SW480 (cell line): Measurements from ENCODE around the gene NFATC4.
A peak's percentile ranks its signal among the peaks of the same experiment; 100 is the strongest.
"Not testable (repeated sequence)": the region's sequence is repeated elsewhere in the genome, so short reads cannot be mapped to it uniquely, and the experiment has no call there.

Experiments used
- DNase-seq: peaks from one replicate; pipeline ENCODE4 v3.0.0-alpha.2; 2016; ENCODE audit warnings: low spot score

Gene NFATC4

GRCh38 chr14:24339284-24340151, 28.5 kb upstream of the NFATC4 start, which contains the start of gene RIPK3:
TSS of gene RIPK3 (minus strand) at chr14:24339991. CDS start at chr14:24339826, 165 bp downstream.
- DNase-seq = no peak

DNA sequence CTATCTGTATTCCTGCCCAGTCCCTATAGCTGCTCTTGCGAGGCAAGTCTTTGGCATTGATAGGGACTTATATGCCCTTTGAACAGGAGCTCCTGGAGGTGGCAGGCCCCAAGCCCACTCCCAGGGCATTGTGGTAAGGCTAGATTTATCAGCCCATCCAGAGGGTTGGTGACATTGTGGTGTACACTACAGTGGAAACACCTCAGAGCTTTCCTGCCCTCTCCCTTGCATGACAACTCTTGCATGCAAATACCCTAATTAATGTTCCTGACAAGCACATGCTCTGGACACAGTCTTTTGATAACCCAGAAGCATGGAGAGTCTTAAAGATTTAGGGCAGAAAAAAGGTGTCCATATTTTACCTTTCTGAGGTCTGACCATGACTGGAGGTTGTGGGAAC, 27.4 kb upstream of the NFATC4 start:
- no peak for DNase-seq

DNA sequence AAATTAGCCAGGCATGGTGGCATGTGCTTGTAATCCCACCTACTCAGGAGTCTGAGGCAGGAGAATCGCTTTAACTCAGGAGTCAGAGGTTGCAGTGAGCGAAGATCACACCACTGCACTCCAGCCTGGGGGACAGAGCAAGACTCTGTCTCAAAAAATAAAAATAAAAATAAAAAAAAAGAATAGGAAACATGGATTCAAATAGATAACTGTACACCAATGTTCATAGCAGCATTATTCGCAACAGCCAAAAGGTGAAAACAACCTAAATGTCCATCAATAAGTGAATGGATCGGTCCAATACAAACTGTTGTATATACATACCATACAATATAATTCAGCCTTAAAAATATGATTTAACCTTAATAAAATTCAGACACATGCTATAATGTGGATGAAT, 25.1 kb upstream of the NFATC4 start:
- no peak for DNase-seq

DNA sequence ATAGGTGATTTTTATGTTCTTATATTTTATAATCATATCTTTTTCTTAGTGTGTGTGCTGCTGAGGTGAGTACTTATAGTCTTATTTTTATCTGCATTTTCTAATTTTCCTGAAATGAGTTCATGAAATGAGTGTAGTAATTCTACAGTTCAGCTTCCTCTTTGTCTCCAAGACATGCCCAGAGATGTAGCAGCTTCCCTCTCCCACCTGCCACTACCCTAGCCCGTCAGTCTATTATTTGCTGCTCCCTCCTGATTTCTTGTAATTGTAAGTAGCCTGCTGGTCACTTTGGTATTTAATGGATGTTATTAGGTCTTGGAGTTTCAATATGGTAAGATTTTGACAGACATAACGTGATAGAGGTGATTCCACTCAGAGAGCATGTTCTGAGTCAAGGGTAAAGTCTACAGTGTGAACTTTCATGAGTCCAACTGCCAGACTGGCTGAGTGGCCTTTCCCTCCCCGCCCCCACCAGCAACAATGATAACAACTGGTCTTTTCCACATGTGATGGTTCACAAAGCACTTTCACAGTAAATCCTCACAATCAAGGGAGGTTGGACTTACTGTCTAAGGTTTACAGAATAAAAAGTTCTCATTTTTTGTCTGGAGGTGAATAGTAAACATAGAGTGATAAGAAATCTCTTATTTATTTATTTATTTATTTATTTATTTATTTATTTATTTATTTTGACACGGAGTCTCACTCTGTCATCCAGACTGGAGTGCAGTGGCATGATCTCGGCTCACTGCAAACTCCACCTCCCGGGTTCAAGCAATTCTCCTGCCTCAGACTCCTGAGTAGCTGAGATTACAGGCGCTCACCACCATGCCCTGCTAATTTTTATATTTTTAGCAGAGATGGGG, 24.0 kb upstream of the NFATC4 start:
- no peak for DNase-seq

- DNase-seq = no peak
Observed at GRCh38 chr14:24347134-24347533, 20.9 kb upstream of the NFATC4 start.

DNA sequence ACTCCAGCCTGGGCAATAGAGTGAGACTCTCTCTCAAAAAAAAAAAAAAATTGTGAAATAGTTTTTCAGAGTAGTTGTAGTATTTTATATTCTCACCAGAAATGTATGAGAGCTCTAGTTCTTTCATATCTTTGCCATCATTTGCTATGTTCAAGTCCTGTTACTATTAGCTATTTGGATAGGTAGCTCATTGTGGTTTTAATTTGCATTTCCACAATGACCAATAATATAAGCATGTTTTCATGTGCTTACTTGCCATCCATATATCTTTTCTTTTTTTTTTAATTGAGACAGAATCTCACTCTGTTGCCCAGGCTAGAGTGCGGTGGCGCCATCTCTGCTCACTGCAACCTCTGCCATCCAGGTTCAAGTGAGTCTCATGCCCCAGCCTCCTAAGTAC, 19.8 kb upstream of the NFATC4 start:
- no peak for DNase-seq

GRCh38 chr14:24349742-24350141, 18.2 kb upstream of the NFATC4 start:
- DNase-seq = no peak

DNA sequence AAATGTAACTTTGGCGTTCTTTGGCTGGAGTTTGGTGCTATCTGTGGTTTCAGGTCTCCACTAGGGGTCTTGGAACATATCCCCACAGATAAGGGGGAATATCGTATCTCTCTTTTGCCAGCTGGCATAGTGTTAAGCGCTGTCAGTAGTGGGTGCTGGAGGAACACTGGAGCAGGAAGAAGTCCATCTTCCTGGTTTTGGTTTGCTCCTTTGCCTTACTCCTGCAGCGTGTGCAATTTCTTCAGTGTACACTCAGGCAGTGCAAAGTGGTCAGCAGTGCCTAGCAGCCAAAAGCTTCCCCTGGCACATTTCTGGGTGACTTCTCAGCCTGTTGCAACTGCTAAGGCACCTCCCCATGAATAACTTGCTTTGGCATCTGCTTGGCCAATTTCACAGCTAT, 16.5 kb upstream of the NFATC4 start:
- DNase-seq = no peak

DNA sequence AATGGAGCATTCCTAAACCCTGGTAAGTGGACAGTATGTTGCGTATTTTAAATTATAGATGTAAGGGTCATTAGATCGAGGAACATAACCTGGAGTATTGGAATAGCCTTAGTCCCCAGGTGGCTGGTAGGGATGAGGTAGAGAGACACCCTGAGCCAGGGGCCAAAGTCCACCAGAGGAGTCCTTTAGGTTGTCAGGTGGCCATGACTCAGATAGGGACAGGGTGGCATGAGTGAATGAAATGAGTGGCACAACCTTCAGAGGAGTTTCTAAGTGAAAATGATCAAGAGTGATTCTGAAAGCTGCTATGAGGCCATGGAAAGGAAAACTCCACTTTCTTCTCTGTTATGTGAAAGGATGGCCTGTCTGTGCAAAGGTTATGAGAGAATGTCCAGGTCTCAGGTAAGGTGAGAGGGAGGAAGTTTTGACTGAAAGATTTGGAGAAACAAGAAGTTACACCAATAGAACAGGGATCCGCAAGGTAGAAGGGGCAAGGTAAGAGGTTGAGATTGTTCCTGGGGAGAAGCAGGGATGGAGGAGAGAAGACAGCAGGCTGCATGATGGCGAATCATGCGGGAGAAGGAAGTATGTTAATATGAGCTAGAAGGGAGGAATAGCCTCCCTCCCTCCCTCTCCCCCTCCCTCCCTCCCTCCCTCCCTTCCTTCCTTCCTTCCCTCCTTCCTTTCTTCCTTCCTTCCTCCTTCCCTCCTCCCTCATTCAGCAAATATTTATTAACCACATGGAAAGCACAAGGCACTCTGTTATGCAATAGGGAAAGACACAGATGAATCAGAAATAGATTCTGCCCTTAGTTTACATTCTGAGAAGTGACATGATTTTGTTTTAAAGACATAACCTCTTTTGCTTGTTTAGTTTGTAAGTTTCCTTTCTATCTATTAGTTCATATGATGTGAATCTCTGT, 14.2 kb upstream of the NFATC4 start:
- peak; percentile 65 for DNase-seq

GRCh38 chr14:24354482-24354825, 13.5 kb upstream of the NFATC4 start:
- DNase-seq = not testable (repeated sequence)

DNA sequence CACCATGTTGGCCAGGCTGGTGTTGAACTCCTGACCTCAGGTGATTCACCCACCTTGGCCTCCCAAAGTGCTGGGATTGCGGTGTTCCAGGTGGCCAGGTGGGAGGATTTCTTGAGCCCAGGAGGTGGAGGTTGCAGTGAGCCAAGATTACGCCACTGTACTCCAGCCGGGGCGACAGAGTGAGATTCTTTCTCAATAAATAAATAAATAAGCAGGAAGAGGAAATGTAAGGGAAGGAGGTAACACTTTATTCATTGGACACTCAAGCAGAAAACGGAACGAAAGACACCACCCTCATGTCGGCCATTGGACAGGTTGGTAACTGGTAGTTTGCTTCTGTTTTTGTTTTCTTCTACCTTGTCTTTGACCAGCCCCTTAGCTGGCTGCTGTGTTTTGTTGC, 13.0 kb upstream of the NFATC4 start:
- DNase-seq = no peak

- no peak for DNase-seq
Observed at GRCh38 chr14:24356208-24356607, 11.8 kb upstream of the NFATC4 start.

DNA sequence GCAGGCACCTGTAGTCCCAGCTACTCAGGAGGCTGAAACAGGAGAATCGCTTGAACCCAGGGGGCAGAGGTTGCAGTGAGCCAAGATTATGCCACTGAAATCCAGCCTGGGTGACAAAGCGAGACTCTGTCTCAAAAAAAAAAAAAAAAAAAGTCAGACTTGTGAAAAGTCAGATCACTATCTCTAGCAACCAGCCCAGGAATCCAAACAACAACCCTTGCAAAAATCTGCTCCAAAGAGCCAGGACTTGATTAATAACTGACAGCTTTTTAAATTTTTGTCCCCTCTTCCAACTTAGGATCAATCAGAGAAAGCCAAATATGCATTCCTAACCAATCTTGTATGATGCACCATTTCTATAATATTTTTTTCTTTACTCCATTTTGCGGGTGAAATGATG, 7.7 kb upstream of the NFATC4 start:
- no peak for DNase-seq

- no peak for DNase-seq
Observed at GRCh38 chr14:24361326-24361725, 6.7 kb upstream of the NFATC4 start.

- no peak for DNase-seq
Observed at GRCh38 chr14:24362241-24362960, 5.6 kb upstream of the NFATC4 start.

DNA sequence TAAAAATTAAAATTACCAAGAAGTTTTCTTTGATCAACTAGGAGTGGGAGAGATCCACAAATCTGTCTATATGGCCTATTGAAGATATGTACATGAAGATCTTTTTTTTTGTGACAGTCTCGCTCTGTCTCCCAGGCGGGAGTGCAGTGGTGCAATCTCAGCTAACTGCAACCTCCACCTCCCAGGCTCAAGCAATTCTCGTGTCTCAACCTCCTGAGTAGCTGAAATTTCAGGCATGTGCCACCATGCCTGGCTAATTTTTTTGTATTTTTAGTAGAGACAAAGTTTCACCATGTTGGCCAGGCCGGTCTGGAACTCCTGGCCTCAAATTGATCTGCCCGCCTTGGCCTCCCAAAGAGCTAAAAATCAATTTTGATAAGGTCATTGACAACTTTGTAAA, 4.6 kb upstream of the NFATC4 start:
- DNase-seq = no peak

- no peak for DNase-seq
Observed at GRCh38 chr14:24364841-24365240, 3.1 kb upstream of the NFATC4 start.

GRCh38 chr14:24365600-24366412, 2.2 kb upstream of the NFATC4 start:
- peak; percentile 75 for DNase-seq

- DNase-seq = no peak
Observed at GRCh38 chr14:24366413-24366720, 1.6 kb upstream of the NFATC4 start.

GRCh38 chr14:24366721-24367513, 1.1 kb upstream of the NFATC4 start:
- peak; percentile 98 for DNase-seq
